ENCODE results near the gene ROBO3. TPM values are rescaled to one million over a fixed set of nuclear protein-coding genes. Genes with fewer than 3 reads are reported as not detected.

The ROBO3 gene
- total RNA-seq, 1 donor from 2014 or later = 26.0 TPM

DNA sequence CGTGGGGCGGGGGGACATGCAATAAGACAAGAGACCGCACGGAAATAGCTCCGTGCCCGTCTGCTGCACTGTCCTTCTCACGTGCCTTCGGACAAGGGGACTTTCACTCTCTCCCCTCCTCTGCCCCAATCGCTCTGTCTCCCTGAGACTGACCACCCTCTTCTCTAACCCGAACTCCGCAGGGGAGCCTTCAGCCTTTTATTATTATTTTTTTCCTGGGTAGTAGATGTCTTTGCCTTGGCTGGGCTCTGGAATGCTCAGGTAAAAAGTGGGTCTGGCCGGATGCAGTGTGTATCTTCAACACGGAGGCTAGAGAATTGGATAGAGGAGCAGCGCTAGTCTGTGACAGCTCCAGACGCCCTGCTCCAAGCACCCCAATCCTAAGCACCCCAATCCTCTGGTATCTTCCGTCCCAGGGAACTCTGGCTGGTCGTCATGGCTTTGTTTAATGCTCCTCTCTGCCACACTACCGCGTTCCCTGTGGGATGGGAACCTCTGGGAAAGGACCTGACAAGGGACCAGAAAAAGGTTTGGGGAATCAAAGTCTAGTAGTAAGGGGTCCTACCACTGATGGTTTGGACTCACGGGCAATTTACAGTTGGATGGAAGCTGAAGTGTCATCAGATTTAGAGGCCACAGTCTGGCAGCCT, 25.1 kb upstream of the ROBO3 start:
- H3K36me3 Mint-ChIP-seq = no peaks in the 10 kb centered on the region
- TF ChIP-seq, protein P1, sequence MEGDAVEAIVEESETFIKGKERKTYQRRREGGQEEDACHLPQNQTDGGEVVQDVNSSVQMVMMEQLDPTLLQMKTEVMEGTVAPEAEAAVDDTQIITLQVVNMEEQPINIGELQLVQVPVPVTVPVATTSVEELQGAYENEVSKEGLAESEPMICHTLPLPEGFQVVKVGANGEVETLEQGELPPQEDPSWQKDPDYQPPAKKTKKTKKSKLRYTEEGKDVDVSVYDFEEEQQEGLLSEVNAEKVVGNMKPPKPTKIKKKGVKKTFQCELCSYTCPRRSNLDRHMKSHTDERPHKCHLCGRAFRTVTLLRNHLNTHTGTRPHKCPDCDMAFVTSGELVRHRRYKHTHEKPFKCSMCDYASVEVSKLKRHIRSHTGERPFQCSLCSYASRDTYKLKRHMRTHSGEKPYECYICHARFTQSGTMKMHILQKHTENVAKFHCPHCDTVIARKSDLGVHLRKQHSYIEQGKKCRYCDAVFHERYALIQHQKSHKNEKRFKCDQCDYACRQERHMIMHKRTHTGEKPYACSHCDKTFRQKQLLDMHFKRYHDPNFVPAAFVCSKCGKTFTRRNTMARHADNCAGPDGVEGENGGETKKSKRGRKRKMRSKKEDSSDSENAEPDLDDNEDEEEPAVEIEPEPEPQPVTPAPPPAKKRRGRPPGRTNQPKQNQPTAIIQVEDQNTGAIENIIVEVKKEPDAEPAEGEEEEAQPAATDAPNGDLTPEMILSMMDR (IDR thresholded peaks at IDR 0.05; ENCODE audit: unreplicated experiment) = no peak
- H3K9me3 Mint-ChIP-seq = no peaks in the 10 kb centered on the region
- peaks cover 30% of the 10 kb centered on the region for H3K27me3 Mint-ChIP-seq (ENCODE audit: low read depth)
- DNase-seq (ENCODE audit: low spot score in 2 of 2, unreplicated experiment in 2 of 2) = no peak
- no peak overlapping the region for H3K27ac Mint-ChIP-seq
- H3K4me3 Mint-ChIP-seq = peak overlapping the region; percentile 61
- H3K4me1 Mint-ChIP-seq = peaks cover 37% of the 10 kb centered on the region

DNA sequence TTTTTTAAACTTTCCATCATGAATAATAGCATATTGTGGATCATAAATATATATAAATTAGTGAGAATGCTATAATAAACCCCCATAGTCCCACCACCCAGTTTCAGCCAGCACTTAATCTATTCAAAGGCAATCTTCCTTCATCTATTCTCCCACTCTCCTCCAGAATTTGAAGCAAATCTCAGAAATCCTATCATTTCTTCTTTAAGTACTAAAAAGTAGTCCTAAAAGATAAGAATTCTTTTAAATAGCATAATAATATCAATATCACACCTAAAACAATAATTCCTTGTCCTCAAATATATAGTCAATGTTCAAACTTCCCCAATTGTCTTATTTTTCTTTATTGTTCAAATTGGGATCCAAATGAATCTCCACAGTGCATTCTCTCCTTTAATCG, 24.6 kb upstream of the ROBO3 start:
- Mint-ChIP-seq H3K4me3 (no peak overlapping the region), H3K4me1 (peaks cover 37% of the 10 kb centered on the region), H3K27ac (no peak overlapping the region), H3K27me3 (ENCODE audit: low read depth) (peaks cover 26% of the 10 kb centered on the region), H3K9me3 (no peaks in the 10 kb centered on the region), H3K36me3 (no peaks in the 10 kb centered on the region)
- DNase-seq (ENCODE audit: low spot score in 2 of 2, unreplicated experiment in 2 of 2) = no peak
- TF ChIP-seq, protein P1 (IDR thresholded peaks at IDR 0.05; ENCODE audit: unreplicated experiment) = no peak

DNA sequence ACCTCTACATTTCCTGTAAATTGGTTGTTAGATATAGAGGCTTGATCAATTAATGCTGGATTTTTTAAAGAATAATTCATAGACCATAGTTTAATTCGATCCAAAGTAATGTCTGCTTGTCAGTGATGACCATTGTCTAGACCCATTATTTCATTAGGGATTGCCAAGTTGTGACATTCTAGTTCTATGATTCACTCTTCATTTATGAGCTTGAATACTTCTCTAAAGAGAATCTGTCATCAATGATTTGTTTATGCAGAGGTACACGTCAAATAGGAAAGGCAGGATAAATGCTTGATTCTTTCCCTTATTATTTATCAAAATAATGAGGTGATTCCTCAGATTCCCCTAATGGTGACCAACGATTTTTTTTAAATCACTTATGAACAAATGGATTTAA, 24.0 kb upstream of the ROBO3 start:
- Mint-ChIP-seq H3K36me3 (no peaks in the 10 kb centered on the region), H3K4me3 (no peak overlapping the region), H3K27me3 (ENCODE audit: low read depth) (peaks cover 23% of the 10 kb centered on the region), H3K27ac (no peak overlapping the region), H3K9me3 (no peaks in the 10 kb centered on the region), H3K4me1 (peaks cover 34% of the 10 kb centered on the region)
- TF ChIP-seq, protein P1 (IDR thresholded peaks at IDR 0.05; ENCODE audit: unreplicated experiment) = no peak
- no peak for DNase-seq (ENCODE audit: low spot score in 2 of 2, unreplicated experiment in 2 of 2)

DNA sequence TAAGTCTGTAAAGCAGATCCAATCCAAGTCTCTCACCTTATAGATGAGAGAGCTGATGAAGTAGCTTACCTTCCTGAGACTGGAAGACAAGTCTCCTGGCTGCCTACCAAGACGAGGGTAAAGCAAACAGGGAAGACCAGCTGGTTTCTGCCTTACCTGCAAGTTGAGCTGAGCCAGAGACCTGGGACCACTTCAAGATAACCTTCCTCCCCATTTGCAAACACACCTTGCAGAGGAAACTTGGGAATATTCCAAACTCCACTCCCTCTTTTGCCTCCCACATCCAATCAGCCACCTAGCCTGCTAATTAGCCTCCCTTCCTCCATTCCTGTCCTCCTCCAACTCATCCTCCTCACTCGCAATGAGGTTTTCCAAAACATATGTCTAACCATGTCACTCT, 23.4 kb upstream of the ROBO3 start:
- H3K27me3 Mint-ChIP-seq (ENCODE audit: low read depth) = peaks cover 21% of the 10 kb centered on the region
- no peaks in the 10 kb centered on the region for H3K36me3 Mint-ChIP-seq
- H3K4me3 Mint-ChIP-seq = no peak overlapping the region
- no peaks in the 10 kb centered on the region for H3K9me3 Mint-ChIP-seq
- peaks cover 31% of the 10 kb centered on the region for H3K4me1 Mint-ChIP-seq
- DNase-seq (ENCODE audit: low spot score in 2 of 2, unreplicated experiment in 2 of 2) = no peak
- TF ChIP-seq, protein P1 (IDR thresholded peaks at IDR 0.05; ENCODE audit: unreplicated experiment) = no peak
- H3K27ac Mint-ChIP-seq = no peak overlapping the region

DNA sequence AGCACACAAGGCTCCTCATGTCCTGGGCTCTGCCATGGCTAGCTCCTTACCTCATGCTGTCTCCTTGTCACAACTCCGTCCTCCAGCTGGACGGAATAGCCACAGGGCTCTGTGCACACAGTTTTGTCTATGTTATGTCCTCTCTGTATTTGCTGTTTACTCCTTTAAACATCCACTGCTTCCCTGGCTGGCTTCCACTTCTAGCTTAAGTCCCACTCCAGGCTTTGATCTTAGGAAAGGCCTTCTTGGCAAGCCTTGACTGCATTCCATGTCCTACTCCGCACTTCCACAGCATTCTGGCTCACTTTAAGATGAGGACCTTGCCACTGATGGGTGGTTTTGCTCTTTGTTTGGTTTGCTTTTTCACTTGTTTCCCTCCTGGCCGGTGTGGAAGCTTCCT, 22.9 kb upstream of the ROBO3 start:
- H3K27ac Mint-ChIP-seq = no peak overlapping the region
- H3K4me3 Mint-ChIP-seq = peak overlapping the region; percentile 37
- peaks cover 30% of the 10 kb centered on the region for H3K4me1 Mint-ChIP-seq
- no peaks in the 10 kb centered on the region for H3K9me3 Mint-ChIP-seq
- TF ChIP-seq, protein P1 (IDR thresholded peaks at IDR 0.05; ENCODE audit: unreplicated experiment) = no peak
- DNase-seq (ENCODE audit: low spot score in 2 of 2, unreplicated experiment in 2 of 2) = no peak
- H3K27me3 Mint-ChIP-seq (ENCODE audit: low read depth) = peaks cover 19% of the 10 kb centered on the region
- no peaks in the 10 kb centered on the region for H3K36me3 Mint-ChIP-seq

DNA sequence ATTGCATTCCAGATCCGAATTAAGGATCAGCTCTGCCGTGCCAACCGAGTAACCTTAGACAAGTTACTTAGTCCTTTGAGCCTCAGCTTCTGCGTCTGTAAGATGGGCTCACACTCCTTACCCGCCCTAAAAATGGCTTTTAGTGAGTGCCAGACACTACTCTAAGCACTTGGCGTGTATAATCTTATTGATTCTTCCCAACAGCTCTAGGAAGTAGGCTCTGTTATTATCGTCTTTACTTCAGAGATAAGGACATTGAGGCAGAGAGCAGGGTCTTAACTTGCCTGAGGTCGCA, 21.7 kb upstream of the ROBO3 start:
- Mint-ChIP-seq H3K9me3 (no peaks in the 10 kb centered on the region), H3K27me3 (ENCODE audit: low read depth) (peaks cover 6% of the 10 kb centered on the region), H3K27ac (no peak overlapping the region), H3K4me1 (peaks cover 28% of the 10 kb centered on the region), H3K36me3 (no peaks in the 10 kb centered on the region), H3K4me3 (peak overlapping the region; percentile 37)
- TF ChIP-seq, protein P1 (IDR thresholded peaks at IDR 0.05; ENCODE audit: unreplicated experiment) = no peak
- no peak for DNase-seq (ENCODE audit: low spot score in 2 of 2, unreplicated experiment in 2 of 2)

Data from mesothelial cell of epicardium (in vitro differentiated cells).